Left renal cortex interstitium (tissue), 4 donors: ENCODE measurements around the gene RAB6B. TPM values are rescaled to one million over a fixed set of nuclear protein-coding genes. Genes with fewer than 3 reads are reported as not detected.

Experiments
- DNase-seq, 4 donors: peaks; one replicate each; pipeline ENCODE4 v3.0.0-alpha.2; 2013; ENCODE audit warnings: low read depth in 4 of 4, low spot score in 2 of 4, missing footprints in 1 of 4
- polyA plus RNA-seq, 4 donors: library from polyadenylated mRNA; unstranded; fragments of 120-200 nt; gene quantifications; one replicate each; pipeline ENCODE4 v1.2.1, GENCODE V29; 2013; ENCODE audit not compliant: insufficient read length in 4 of 4

RAB6B gene
- polyA plus RNA-seq, 4 donors = 15.8 to 17.8 (median 16.8) TPM

- peak in 1 of 4 donors; percentile 3 for DNase-seq
Measured at GRCh38 chr3:133896002-133896761, 500 bp upstream of the RAB6B start.

- peak in 1 of 4 donors; percentile 10 for DNase-seq
Measured at GRCh38 chr3:133894353-133895207, 1.1 kb downstream of the RAB6B start.

GRCh38 chr3:133893683-133894352, 1.9 kb downstream of the RAB6B start:
- DNase-seq = no peak

DNA sequence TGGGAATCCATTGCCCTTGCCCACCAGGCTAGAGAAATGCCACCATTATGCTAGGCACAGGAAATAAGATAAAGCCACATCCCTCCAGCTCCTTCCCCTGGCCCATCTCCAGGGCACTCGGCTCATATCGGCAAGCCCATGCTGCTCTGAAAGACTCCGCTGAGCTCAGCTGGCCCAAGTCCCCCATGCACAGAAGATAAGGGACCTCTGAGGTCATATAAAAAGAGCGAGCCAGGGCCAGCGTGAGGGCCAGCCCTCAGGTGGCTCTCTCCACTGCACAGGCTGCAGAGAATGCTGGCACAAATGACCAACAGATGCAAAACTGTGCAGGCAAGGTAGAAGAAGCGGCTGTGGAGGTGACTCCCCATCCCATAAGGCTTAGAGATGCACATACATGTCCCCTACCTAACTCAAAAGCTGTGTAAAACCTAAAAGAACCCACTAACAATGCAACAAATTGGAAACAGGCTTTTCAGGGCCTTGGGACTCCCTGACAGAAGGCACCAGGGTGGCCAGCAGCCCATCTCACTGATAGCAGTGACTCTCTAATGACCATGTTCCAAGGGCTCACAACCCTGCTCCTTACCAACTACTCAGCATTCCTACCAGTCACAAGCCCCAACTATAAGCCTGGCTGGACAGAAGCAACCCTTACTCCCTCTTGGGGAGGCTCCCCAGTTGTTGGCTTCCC, 3.0 kb downstream of the RAB6B start:
- no peak for DNase-seq

DNA sequence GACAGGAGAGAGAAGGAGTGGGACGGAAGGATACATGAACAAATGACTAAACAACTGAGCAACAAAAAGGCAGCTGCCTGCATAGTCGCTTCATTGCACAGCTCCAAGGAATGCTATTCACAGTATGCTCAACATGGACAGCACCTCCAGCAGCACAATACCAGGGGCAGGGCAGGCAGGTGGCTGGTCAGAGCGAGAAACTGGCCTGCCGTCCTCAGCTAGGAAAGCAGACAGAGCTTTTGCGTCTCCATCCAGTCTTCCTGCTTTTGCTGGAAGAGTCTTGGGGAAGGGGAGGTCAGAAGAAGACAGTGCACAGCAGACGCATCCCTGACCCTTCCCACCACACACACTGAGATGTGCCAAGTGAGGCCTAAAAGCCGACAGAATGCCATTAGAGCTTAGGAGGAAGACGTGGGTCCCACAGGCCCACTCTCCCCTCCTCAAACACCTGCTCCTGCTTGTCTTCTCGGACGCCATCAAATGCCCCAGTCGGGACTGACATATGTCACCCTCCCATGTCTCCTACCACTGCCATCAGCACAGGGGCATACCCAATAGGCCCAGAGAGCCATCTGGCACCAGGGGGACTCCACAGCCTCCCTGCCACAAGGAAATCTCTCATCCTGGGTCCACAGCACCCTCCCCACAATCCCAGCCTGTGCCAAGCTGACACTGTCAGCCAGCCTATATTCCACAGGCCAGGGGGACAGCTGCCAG, 3.9 kb downstream of the RAB6B start:
- no peak for DNase-seq

DNA sequence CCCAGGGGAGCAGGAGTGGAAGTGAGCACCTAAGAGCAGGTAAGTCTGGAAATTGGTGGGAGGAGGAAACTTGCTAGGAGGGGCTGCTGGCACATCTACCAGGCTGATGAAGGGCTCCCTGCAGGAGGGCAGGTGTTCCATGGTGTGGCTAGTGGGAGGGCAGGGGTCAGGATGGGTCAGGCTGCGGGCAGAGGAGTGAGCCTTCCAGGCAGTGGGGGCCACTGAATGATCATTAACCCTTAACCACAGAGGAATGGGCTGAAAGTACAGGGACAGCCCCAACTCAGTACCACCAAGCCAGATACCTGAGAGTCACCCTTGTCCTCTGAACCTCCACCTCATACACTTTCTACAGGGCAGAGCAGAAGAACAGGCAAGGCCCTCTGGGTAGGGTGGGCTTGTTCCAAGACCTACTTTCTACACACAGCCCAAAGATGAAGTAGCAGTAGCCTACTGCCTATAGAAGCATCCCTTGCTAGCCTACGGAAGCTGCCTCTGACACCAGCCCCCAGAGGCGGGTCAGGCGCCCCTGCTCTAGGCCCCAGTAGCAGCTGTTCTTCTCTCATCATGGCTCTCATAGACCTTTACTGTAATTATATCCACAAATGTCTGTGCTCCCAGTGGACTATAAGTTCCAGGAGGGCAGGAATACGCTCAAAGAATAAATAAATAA, 4.6 kb downstream of the RAB6B start:
- DNase-seq = no peak

DNA sequence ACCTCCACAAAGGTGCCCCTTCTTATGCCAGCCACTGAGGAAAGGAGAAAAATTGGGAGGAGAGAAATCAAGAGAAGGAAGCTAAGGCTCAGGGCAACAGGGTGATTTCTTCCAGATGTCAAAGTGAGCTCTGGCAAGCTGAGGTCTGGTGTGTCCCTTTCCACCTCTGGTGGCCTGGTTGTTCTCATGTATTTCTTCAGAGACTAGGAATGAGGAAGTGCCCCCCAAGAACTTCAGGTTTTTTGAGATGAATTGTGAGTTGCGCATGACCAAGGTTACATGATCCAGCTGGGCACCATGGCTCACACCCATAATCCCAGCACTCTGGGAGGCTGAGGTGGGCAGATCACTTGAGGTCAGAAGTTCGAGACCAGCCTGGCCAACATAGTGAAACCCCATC, 5.6 kb downstream of the RAB6B start:
- DNase-seq = no peak

DNA sequence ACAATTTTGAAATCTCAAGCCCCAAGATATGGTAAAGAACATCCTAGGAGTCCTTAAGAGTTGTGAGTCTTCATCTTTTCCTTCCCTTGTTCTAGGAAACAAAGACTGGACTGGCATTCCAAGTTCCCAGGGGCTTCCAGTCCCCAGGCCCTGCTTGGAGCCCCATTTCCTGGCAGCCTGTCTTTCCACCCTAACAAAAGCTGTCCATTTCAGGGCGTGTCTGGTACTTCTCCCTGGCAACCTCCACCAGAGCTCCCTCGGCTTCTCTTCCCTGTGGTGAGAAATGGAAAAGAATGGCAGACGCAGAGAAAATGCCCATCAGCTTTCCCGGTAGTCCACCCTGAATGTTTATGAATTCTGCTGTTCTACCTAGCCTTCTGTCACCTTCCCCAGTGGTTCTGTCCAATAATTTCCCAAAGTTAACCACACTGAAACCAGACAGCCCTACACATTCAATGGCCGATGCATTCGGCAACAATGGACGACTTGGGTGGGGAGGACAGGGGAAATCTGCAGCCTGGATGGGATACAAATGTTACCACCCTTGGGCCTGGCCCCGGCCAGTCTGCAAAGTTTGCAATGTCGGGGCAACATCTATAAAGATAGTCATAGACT, 6.8 kb downstream of the RAB6B start:
- DNase-seq = no peak

GRCh38 chr3:133887803-133888703, 7.6 kb downstream of the RAB6B start:
- DNase-seq = no peak

DNA sequence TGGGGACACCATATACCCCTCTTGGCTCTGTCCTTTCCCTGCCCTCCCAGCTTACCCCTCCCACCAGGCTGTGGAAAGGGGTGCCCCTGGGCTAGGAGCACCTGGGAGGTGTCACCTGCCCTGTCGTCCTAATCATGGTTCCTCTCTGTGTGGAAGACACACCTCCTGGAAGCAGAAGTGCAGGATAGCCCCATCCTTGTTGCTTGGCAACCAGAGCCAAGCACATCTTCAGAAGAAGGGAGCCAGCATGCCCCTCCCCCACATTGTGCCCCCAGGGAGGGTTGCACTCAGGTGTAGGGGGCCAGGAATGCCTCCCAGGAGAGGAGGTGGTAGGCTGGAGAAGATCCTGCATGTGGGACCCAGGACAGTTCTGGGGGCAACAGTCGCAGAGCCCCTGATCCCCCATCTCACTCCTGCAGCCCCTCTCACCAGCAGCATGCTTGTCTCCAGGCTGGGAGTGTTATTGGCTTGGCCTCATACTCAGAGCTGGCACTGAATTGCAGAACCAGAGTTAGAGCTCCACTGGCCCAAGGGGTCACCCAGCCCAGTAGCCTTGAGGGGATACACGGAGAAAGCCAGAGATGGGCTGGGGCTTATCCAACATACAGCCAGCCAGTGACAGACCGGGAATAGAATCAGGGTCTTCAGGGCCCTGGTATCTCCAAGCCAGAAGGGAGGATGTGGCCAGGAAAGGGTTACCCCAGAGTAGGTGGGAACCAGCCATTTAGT, 8.4 kb downstream of the RAB6B start:
- DNase-seq = no peak

DNA sequence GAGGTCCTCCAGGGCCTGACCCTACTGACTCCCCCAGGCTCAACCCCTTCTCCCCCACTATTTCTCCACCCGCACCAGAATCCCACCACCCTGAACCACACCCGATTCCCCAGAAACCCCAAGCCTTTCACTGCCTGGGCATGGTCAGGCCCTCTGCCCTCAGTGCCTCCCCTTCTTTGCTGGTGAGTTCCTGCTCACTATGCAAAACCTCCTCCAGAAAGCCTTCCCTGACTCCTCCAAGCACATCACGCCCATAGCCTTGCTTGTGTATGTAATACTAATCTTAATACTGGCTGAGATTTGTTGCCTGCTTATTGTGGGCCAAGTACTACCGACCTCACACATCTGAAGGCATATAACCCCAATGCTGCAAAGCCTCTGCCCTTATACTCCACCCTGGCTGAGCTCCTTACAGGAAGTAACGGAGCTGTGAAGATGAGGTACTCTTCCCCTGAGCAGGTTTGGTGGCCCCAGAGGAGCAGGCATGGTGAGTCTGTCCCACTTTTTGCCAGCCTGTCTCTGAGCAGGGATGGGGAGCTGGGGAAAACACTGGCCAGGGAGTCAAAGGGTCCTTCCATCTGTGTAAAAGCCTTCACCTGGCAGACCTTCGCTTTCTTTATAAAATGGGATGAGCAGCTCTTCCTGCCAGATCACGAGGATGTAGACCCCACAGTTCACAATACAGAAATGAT, 9.5 kb downstream of the RAB6B start:
- no peak for DNase-seq

GRCh38 chr3:133884887-133885711, 10.6 kb downstream of the RAB6B start:
- no peak for DNase-seq

- DNase-seq = no peak
Measured at GRCh38 chr3:133884054-133884886, 11.4 kb downstream of the RAB6B start.

DNA sequence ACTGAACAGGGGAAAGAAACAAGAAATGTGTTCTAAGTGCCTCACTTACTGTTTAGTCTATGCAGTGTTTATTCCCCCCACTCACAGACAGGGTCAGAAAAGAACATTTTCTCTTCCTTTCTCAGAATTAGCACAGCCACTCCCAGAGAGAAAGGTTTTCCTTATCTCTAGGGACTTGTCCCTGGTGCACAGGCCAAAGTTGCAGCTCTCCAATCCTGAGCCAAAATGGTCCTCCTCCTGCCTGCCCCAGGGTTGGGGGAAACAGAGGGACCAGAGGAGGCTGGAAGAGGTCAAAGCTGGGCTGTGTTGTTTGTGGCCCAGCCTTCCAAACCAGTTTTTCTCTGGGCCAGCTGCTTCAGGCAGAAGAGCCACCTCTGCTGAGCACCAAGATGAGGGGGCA, 12.0 kb downstream of the RAB6B start:
- DNase-seq = no peak

DNA sequence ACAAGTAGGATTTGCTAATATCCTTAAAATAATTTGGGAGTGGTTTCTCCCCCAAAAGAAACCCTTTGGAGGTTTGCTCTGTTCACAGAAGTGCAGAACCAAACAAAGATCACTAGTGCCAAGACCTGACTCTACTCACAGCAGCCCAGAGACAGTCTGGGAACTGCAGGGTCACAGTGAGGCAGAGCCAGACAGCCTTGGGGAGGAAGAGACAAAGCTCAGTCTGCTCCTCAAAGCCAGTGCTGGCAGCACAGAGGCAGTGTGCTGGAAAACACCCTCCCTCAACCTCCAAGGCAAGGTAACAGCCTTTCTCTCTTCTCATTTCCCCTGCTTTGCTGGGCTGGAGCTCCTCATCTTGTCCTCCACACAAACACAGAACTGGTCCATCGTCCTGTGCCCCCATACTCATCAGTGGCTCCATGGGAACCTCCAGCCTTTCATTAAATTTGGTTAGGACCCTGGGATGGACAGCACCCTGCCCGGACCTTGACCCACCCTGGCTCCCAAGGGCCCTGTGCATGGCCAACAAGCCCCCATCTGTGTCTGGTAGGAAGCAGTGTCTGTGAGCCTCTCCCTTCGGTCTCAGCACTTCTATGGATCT, 12.6 kb downstream of the RAB6B start:
- DNase-seq = no peak
